Activated naive CD4-positive, alpha-beta T cell treated with anti-CD3 and anti-CD28 coated beads, Interleukin-2, amount 10 ng/mL, durations not matched to agents 7 days and 5 days (primary cell): ENCODE measurements around the gene LMAN2L.

ENCODE experiments used
- CTCF ChIA-PET: fragments of 350-600 bp; sonication (Branson Sonifier 250); formaldehyde crosslinking; loops from one replicate; lab custom pipeline; 2021; ENCODE audit warnings: antibody characterized with exemption; lab: Charles Lee
- DNase-seq: peaks from one replicate; pipeline ENCODE4 v3.0.0-alpha.2; 2020
- H3K27ac Mint-ChIP-seq: one replicate; pipeline ENCODE4 v1.8.0; 2021; ENCODE audit warnings: mild to moderate bottlenecking, moderate library complexity, mixed read lengths
- H3K27me3 Mint-ChIP-seq: one replicate; pipeline ENCODE4 v1.8.0; 2021; ENCODE audit warnings: mild to moderate bottlenecking, mixed read lengths
- H3K36me3 Mint-ChIP-seq: one replicate; pipeline ENCODE4 v1.8.0; 2021; ENCODE audit warnings: mixed read lengths
- H3K4me1 Mint-ChIP-seq: one replicate; pipeline ENCODE4 v1.8.0; 2021; ENCODE audit warnings: mixed read lengths
- H3K4me3 Mint-ChIP-seq: one replicate; pipeline ENCODE4 v1.8.0; 2021; ENCODE audit warnings: mild to moderate bottlenecking, moderate library complexity, mixed read lengths
- H3K9me3 Mint-ChIP-seq: one replicate; pipeline ENCODE4 v1.8.0; 2021; ENCODE audit warnings: mixed read lengths

LMAN2L gene

GRCh38 chr2:96753661-96754282 is 13.9 kb upstream of the LMAN2L start:
- CTCF ChIA-PET = interaction anchor here (1.0 kb wide), 1 partner anchor 8 kb away, joined by 3 read pairs; no protein-coding TSS in a partner anchor
- Mint-ChIP-seq H3K36me3 (no peaks in the 10 kb centered on the region), H3K27ac (no peak overlapping the region), H3K4me1 (peaks cover under 1% of the 10 kb centered on the region), H3K4me3 (no peak overlapping the region), H3K27me3 (peaks cover 41% of the 10 kb centered on the region), H3K9me3 (no peaks in the 10 kb centered on the region)
- no peak for DNase-seq

GRCh38 chr2:96751800-96752199 is 11.9 kb upstream of the LMAN2L start:
- H3K9me3 Mint-ChIP-seq = no peaks in the 10 kb centered on the region
- CTCF ChIA-PET = no interaction called here
- no peak overlapping the region for H3K4me3 Mint-ChIP-seq
- peaks cover 52% of the 10 kb centered on the region for H3K27me3 Mint-ChIP-seq
- DNase-seq = no peak
- H3K27ac Mint-ChIP-seq = no peak overlapping the region
- no peaks in the 10 kb centered on the region for H3K4me1 Mint-ChIP-seq
- no peaks in the 10 kb centered on the region for H3K36me3 Mint-ChIP-seq

GRCh38 chr2:96747061-96747617 is 7.3 kb upstream of the LMAN2L start:
- DNase-seq = no peak
- Mint-ChIP-seq H3K4me1 (peaks cover 7% of the 10 kb centered on the region), H3K36me3 (no peaks in the 10 kb centered on the region), H3K27ac (no peak overlapping the region), H3K27me3 (peaks cover 59% of the 10 kb centered on the region), H3K4me3 (no peak overlapping the region), H3K9me3 (no peaks in the 10 kb centered on the region)
- CTCF ChIA-PET = no interaction called here

- DNase-seq = no peak
- H3K27ac Mint-ChIP-seq = no peak overlapping the region
- peaks cover 11% of the 10 kb centered on the region for H3K36me3 Mint-ChIP-seq
- no peaks in the 10 kb centered on the region for H3K27me3 Mint-ChIP-seq
- CTCF ChIA-PET = interaction anchor here (0.8 to 1.3 kb wide), 2 partner anchors 24 to 185 kb away, joined by 3 read pairs; no protein-coding TSS in a partner anchor
- H3K4me1 Mint-ChIP-seq = peaks cover 46% of the 10 kb centered on the region
- H3K9me3 Mint-ChIP-seq = no peaks in the 10 kb centered on the region
- peak overlapping the region; percentile 91 for H3K4me3 Mint-ChIP-seq
These were observed 710 bp downstream of the LMAN2L start for GRCh38 chr2:96739076-96739632.

- no peak for DNase-seq
- no peaks in the 10 kb centered on the region for H3K9me3 Mint-ChIP-seq
- H3K4me3 Mint-ChIP-seq = peak overlapping the region; percentile 14
- peaks cover 18% of the 10 kb centered on the region for H3K36me3 Mint-ChIP-seq
- peaks cover 42% of the 10 kb centered on the region for H3K4me1 Mint-ChIP-seq
- peak overlapping the region; percentile 35 for H3K27ac Mint-ChIP-seq
- CTCF ChIA-PET = no interaction called here
- no peaks in the 10 kb centered on the region for H3K27me3 Mint-ChIP-seq
These were observed 2.0 kb downstream of the LMAN2L start for GRCh38 chr2:96737831-96738230.

GRCh38 chr2:96737251-96737650 is 2.6 kb downstream of the LMAN2L start:
- Mint-ChIP-seq H3K9me3 (no peaks in the 10 kb centered on the region), H3K4me3 (no peak overlapping the region), H3K4me1 (peaks cover 39% of the 10 kb centered on the region), H3K36me3 (peaks cover 19% of the 10 kb centered on the region), H3K27me3 (no peaks in the 10 kb centered on the region), H3K27ac (no peak overlapping the region)
- no peak for DNase-seq
- CTCF ChIA-PET = no interaction called here

- peaks cover 25% of the 10 kb centered on the region for H3K4me1 Mint-ChIP-seq
- CTCF ChIA-PET = interaction anchor here (0.9 kb wide), 1 partner anchor 26 kb away, joined by 5 read pairs; no protein-coding TSS in a partner anchor
- H3K27me3 Mint-ChIP-seq = no peaks in the 10 kb centered on the region
- H3K27ac Mint-ChIP-seq = no peak overlapping the region
- H3K4me3 Mint-ChIP-seq = no peak overlapping the region
- DNase-seq = no peak
- H3K36me3 Mint-ChIP-seq = peaks cover 24% of the 10 kb centered on the region
- H3K9me3 Mint-ChIP-seq = no peaks in the 10 kb centered on the region
These were observed 4.8 kb downstream of the LMAN2L start for GRCh38 chr2:96734880-96735583.

GRCh38 chr2:96733931-96734330 is 5.9 kb downstream of the LMAN2L start:
- no peak for DNase-seq
- CTCF ChIA-PET = no interaction called here
- Mint-ChIP-seq H3K4me1 (peaks cover 14% of the 10 kb centered on the region), H3K4me3 (no peak overlapping the region), H3K27me3 (no peaks in the 10 kb centered on the region), H3K9me3 (no peaks in the 10 kb centered on the region), H3K27ac (no peak overlapping the region), H3K36me3 (peaks cover 22% of the 10 kb centered on the region)

- Mint-ChIP-seq H3K27ac (no peak overlapping the region), H3K36me3 (peaks cover 31% of the 10 kb centered on the region), H3K4me1 (no peaks in the 10 kb centered on the region), H3K9me3 (no peaks in the 10 kb centered on the region), H3K27me3 (no peaks in the 10 kb centered on the region), H3K4me3 (no peak overlapping the region)
- CTCF ChIA-PET = no interaction called here
- no peak for DNase-seq
These were observed 9.7 kb downstream of the LMAN2L start for GRCh38 chr2:96730212-96730611.

- no peak overlapping the region for H3K27ac Mint-ChIP-seq
- CTCF ChIA-PET = no interaction called here
- H3K36me3 Mint-ChIP-seq = peaks cover 30% of the 10 kb centered on the region
- no peaks in the 10 kb centered on the region for H3K9me3 Mint-ChIP-seq
- H3K27me3 Mint-ChIP-seq = no peaks in the 10 kb centered on the region
- no peaks in the 10 kb centered on the region for H3K4me1 Mint-ChIP-seq
- H3K4me3 Mint-ChIP-seq = no peak overlapping the region
- no peak for DNase-seq
These were observed 10.1 kb downstream of the LMAN2L start for GRCh38 chr2:96729748-96730147.

- H3K9me3 Mint-ChIP-seq = no peaks in the 10 kb centered on the region
These were observed 12.4 kb downstream of the LMAN2L start for GRCh38 chr2:96727431-96727830.

GRCh38 chr2:96726131-96726530 is 13.7 kb downstream of the LMAN2L start:
- no peak for DNase-seq
- no peaks in the 10 kb centered on the region for H3K4me1 Mint-ChIP-seq
- H3K9me3 Mint-ChIP-seq = no peaks in the 10 kb centered on the region
- CTCF ChIA-PET = no interaction called here
- no peaks in the 10 kb centered on the region for H3K27me3 Mint-ChIP-seq
- H3K27ac Mint-ChIP-seq = no peak overlapping the region
- H3K4me3 Mint-ChIP-seq = no peak overlapping the region
- peaks cover 20% of the 10 kb centered on the region for H3K36me3 Mint-ChIP-seq

More at GRCh38 chr2:96727431-96727830, 12.4 kb downstream of the LMAN2L start:
- DNase-seq = no peak
- H3K27me3 Mint-ChIP-seq = no peaks in the 10 kb centered on the region
- no peaks in the 10 kb centered on the region for H3K4me1 Mint-ChIP-seq
- H3K4me3 Mint-ChIP-seq = no peak overlapping the region
- peaks cover 22% of the 10 kb centered on the region for H3K36me3 Mint-ChIP-seq
- H3K27ac Mint-ChIP-seq = no peak overlapping the region
- CTCF ChIA-PET = no interaction called here

GRCh38 chr2:96716388-96716787 is 23.5 kb downstream of the LMAN2L start:
- Mint-ChIP-seq H3K4me3 (no peak overlapping the region), H3K36me3 (peaks cover 2% of the 10 kb centered on the region), H3K27me3 (no peaks in the 10 kb centered on the region), H3K27ac (no peak overlapping the region), H3K4me1 (no peaks in the 10 kb centered on the region), H3K9me3 (no peaks in the 10 kb centered on the region)
- CTCF ChIA-PET = no interaction called here
- DNase-seq = no peak

- no peaks in the 10 kb centered on the region for H3K4me1 Mint-ChIP-seq
These were observed 24.2 kb downstream of the LMAN2L start for GRCh38 chr2:96715658-96716057.

More at GRCh38 chr2:96715658-96716057, 24.2 kb downstream of the LMAN2L start:
- H3K36me3 Mint-ChIP-seq = peaks cover 7% of the 10 kb centered on the region
- CTCF ChIA-PET = no interaction called here
- H3K27ac Mint-ChIP-seq = no peak overlapping the region
- H3K27me3 Mint-ChIP-seq = no peaks in the 10 kb centered on the region
- no peak overlapping the region for H3K4me3 Mint-ChIP-seq
- no peak for DNase-seq
- no peaks in the 10 kb centered on the region for H3K9me3 Mint-ChIP-seq
